Stimulated activated CD8-positive, alpha-beta memory T cell treated with anti-CD3 and anti-CD28 coated beads, Interleukin-7, amount 100 ng/mL, for 1 hour (primary cell): ENCODE measurements around the gene RNF5.
A peak's percentile ranks its signal among the peaks of the same experiment; 100 is the strongest.
"Not testable (repeated sequence)": the region's sequence is repeated elsewhere in the genome, so short reads cannot be mapped to it uniquely, and the experiment has no call there.

ENCODE experiments used
- DNase-seq, 2 donors: peaks; one replicate each; pipeline ENCODE4 v3.0.0-alpha.2; 2020; ENCODE audit warnings: low read depth in 2 of 2

The RNF5 gene

GRCh38 chr6:32177788-32178546 is at the start of gene RNF5:
RNF5 (plus strand) TSS chr6:32178405; CDS start chr6:32178512, 107 bp downstream.
- peak; percentile 78 to 79 for DNase-seq

GRCh38 chr6:32128751-32129296 is 49.4 kb upstream of the RNF5 start:
- no peak for DNase-seq

GRCh38 chr6:32129297-32130088 is 48.7 kb upstream of the RNF5 start:
- DNase-seq, result no peak

GRCh38 chr6:32131439-32131948 is 46.7 kb upstream of the RNF5 start:
- DNase-seq, result no peak

- DNase-seq, result no peak
These were observed 46.1 kb upstream of the RNF5 start for GRCh38 chr6:32132110-32132509.

GRCh38 chr6:32133786-32134185 is 44.4 kb upstream of the RNF5 start:
- no peak for DNase-seq

GRCh38 chr6:32137454-32137853 is 40.8 kb upstream of the RNF5 start:
- no peak for DNase-seq

- DNase-seq, result no peak
These were observed 38.6 kb upstream of the RNF5 start for GRCh38 chr6:32139590-32139989.

- DNase-seq, result no peak
These were observed 37.7 kb upstream of the RNF5 start for GRCh38 chr6:32140420-32141046.

- not testable (repeated sequence) for DNase-seq
These were observed 34.0 kb upstream of the RNF5 start for GRCh38 chr6:32144238-32144637.

GRCh38 chr6:32146287-32146686 is 31.9 kb upstream of the RNF5 start:
- no peak for DNase-seq

- DNase-seq, result no peak
These were observed 31.5 kb upstream of the RNF5 start for GRCh38 chr6:32146687-32147086.

- DNase-seq, result no peak
These were observed 30.6 kb upstream of the RNF5 start for GRCh38 chr6:32147401-32148132.

GRCh38 chr6:32148289-32149091 is 29.7 kb upstream of the RNF5 start:
- peak; percentile 38 to 53 for DNase-seq

GRCh38 chr6:32149092-32149755 is 29.0 kb upstream of the RNF5 start:
- no peak for DNase-seq

GRCh38 chr6:32149932-32150870 is 28.0 kb upstream of the RNF5 start:
- no peak for DNase-seq

GRCh38 chr6:32151181-32151862 is 26.9 kb upstream of the RNF5 start:
- no peak for DNase-seq
